Fibroblast of the aortic adventitia (primary cell): Measurements from ENCODE around the gene JAK1. TPM values are rescaled to one million over a fixed set of nuclear protein-coding genes. Genes with fewer than 3 reads are reported as not detected.

Source experiments
- DNase-seq: peaks from one replicate; pipeline ENCODE4 v3.0.0-alpha.2; 2010; ENCODE audit warnings: low read depth
- H3K4me3 ChIP-seq: 2 replicates; pipeline ENCODE4 v1.5.1; 2011; ENCODE audit warnings: low read depth, mild to moderate bottlenecking, control low read depth, low read length, moderate library complexity
- CTCF ChIP-seq: IDR thresholded peaks from 2 replicates; pipeline ENCODE4 v1.5.1; 2011; ENCODE audit warnings: mild to moderate bottlenecking, low read length, control low read depth, inconsistent platforms; ENCODE audit not compliant: insufficient read depth
- total RNA-seq: library from RNA; depleted of rRNA; stranded (reverse); fragments of >200 nt; gene quantifications from 2 replicates; pipeline ENCODE4 v1.2.3, GENCODE V29; 2012; ENCODE audit warnings: low replicate concordance

The JAK1 gene
- total RNA-seq, 1 donor, result 159 TPM

- DNase-seq, result no peak
- no peak for TF ChIP-seq CTCF
- no peak overlapping the region for H3K4me3 ChIP-seq
Measured at GRCh38 chr1:64864018-64864940, 102.1 kb downstream of the JAK1 start.

DNA sequence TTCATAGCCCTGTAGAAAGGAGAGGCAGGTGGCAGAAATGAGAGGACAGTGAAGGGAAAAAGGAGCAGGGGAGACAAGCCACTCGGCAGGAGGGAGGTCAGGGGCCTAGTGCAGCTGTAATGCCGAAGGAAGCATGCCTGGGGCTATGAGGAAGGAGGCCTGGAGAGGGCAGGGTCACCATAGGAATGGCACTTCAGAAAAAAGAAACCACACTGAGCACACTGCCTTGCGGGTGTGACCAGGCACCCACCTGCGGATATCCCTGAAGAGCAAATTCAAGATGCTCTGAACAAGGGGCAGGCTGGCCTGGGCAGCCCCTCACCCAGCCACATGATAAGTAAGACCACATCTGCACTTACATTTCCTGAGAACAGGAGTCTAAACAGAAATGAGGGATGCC is 104.7 kb downstream of the JAK1 start:
- DNase-seq, result peak; percentile 16
- TF ChIP-seq CTCF, result peak; percentile 37
- no peak overlapping the region for H3K4me3 ChIP-seq

DNA sequence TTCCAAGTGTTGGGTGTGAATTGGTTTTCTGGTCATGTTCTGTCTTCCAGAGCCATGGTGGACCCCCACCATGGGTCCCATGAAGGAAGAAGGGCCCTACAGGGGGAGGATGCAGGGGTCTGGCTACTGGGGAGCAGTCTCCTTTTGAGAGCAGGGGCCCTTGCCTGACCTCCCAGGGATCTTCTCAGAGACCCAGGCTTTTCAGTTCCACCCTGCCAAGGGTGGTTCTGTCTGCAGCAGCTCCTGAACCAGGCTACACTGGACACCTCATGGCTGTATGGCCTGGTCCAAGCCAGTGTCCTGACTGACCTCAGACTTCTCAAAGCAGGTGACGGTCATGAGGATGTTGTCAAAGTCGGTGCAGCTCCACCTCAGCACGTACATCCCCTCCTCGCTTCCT is 109.0 kb downstream of the JAK1 start:
- no peak for TF ChIP-seq CTCF
- no peak for DNase-seq
- H3K4me3 ChIP-seq, result no peak overlapping the region

DNA sequence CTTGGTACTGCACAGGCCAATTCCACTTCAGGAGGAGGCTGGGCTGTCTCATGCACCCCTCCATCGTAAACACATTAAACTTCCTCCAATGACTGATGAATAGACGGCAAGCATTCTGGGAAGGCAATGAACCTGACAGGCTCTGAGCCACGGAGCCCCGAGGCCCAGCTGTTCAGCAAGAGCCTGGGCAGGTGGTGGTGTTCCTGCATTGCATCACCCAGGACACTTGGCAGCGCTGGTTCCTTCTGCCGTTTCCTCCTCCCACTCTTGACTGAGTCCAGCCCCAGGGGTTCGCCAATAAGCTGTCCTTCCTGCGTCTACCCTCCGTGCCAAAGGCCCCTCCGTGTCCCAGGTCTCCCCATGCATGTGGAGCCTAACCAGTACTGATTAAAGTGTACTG is 109.8 kb downstream of the JAK1 start:
- H3K4me3 ChIP-seq, result no peak overlapping the region
- peak; percentile 9 for DNase-seq
- TF ChIP-seq CTCF, result no peak

GRCh38 chr1:64855557-64855956 is 110.8 kb downstream of the JAK1 start:
- no peak for TF ChIP-seq CTCF

GRCh38 chr1:64854674-64855073 is 111.7 kb downstream of the JAK1 start:
- TF ChIP-seq CTCF, result no peak
- no peak for DNase-seq
- no peak overlapping the region for H3K4me3 ChIP-seq

More at GRCh38 chr1:64855557-64855956, 110.8 kb downstream of the JAK1 start:
- H3K4me3 ChIP-seq, result no peak overlapping the region
- DNase-seq, result no peak
